NB4 (cell line): Measurements from ENCODE around the gene LARP4B.

ENCODE experiments used
- DNase-seq: peaks from one replicate; pipeline ENCODE4 v3.0.0; 2010; ENCODE audit warnings: low read depth
- H3K4me3 ChIP-seq: one replicate; pipeline ENCODE4 v1.5.1; 2011; ENCODE audit warnings: mild to moderate bottlenecking, low read depth, low read length, moderate library complexity
- CTCF ChIP-seq: IDR thresholded peaks from one replicate; pipeline ENCODE4 v1.5.1; 2012; ENCODE audit warnings: low read depth, low read length
- MYC ChIP-seq: IDR thresholded peaks from 2 replicates; pipeline ENCODE4 v1.6.1; 2011; ENCODE audit warnings: low read depth, low read length
- POLR2A ChIP-seq: IDR thresholded peaks from 2 replicates; pipeline ENCODE4 v1.6.1; 2011; ENCODE audit warnings: mild to moderate bottlenecking; ENCODE audit not compliant: insufficient read length; ENCODE audit errors: extremely low read depth
- TF ChIP-seq, protein P1 (sequence below): IDR thresholded peaks from 2 replicates; pipeline ENCODE4 v1.6.1; 2011; ENCODE audit warnings: low read depth, low read length

Gene LARP4B

GRCh38 chr10:780536-781524 lies 150.7 kb downstream of the LARP4B start:
- no peak for DNase-seq
- TF ChIP-seq MYC (no peak), POLR2A (no peak), CTCF (no peak)
- TF ChIP-seq, protein P1, sequence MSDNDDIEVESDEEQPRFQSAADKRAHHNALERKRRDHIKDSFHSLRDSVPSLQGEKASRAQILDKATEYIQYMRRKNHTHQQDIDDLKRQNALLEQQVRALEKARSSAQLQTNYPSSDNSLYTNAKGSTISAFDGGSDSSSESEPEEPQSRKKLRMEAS = no peak
- H3K4me3 ChIP-seq = no peak overlapping the region

DNA sequence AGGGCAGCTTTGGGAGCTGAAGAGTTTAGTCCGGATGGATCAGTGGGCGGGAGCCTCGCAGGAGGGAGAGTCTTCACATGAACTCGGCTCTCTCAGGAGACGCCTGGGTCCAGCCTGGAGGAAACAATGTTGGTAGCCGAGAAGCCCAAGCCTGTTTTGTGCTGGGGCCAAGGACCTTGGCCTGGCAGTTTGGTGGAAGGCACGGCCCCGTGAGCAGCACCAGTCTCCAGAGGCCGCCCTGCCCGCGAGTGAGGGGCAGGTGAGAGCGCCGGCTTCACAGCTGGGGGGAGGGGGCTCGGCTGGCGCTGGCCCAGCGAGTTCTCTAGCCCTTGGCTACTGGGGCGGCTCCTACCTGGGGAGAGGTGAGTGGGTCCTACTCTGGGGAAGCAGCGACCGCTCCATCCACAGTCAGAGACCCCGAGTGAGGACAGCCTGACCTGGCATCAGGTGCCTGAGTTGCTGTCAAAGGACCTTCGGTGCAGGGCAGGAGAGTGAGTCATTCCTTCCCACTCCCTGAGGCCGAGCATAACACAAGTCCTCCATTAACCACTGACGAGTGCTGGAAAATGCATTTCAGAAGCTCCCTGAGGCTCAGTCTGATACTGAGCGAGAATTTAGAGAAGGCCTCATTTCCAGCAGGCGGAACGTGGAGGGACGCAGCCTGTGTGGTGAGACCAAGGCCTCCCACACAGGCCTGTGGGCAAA lies 152.7 kb downstream of the LARP4B start:
- TF ChIP-seq POLR2A (no peak), CTCF (no peak), MYC (no peak)
- TF ChIP-seq, protein P1 = no peak
- no peak for DNase-seq

DNA sequence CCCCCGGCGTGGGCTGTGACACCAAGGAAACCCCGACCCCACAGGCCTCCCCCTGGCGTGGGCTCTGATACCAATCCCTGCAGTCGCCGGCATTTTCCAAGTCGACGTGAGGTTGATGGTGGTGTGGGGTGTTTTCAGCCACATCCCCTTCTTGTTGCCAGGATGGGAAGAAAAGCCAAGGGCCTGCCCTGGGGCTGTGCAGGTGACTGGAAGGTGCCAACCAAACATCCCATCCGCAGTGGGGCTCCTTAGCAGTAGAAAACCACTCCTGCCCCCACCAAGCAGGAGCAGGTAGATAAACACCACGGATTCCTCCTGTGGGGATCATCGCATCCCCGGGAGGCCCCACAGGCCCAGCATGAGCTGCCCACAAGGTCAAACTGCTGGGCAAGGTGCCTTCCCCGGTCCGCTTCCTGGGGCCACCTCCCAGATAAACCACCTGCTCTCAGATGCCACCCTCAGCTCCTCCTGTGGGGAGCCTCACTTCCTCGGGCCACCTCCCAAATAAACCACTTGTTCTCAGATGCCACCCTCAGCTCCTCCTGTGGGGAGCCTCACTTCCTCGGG lies 153.5 kb downstream of the LARP4B start:
- TF ChIP-seq POLR2A = no peak
- TF ChIP-seq CTCF = no peak
- no peak for TF ChIP-seq MYC
- TF ChIP-seq, protein P1 = no peak
- H3K4me3 ChIP-seq = no peak overlapping the region
- DNase-seq = no peak

More for the DNA sequence above, 152.7 kb downstream of the LARP4B start:
- H3K4me3 ChIP-seq = no peak overlapping the region

DNA sequence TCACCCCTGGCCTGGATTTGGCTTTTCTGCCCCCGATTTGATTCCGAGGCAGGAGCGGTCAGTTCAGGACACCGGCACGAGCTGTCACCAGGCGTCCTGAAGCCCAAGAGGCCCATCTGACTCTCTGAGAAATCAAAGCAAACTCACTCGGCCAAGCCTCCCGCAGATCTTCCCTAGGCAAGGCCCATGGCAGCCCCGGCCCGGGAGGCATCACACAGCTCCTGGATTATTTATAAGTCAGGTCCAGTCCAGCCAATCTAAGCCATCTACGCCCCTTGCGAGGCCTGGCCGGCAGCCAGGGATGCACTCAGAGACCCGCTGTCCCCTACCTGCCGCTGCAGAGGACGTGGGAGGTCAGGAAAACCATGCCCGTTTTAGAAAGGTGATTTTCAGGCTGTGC lies 154.7 kb downstream of the LARP4B start:
- no peak overlapping the region for H3K4me3 ChIP-seq
- DNase-seq = no peak
- TF ChIP-seq MYC (no peak), POLR2A (no peak), CTCF (no peak)
- TF ChIP-seq, protein P1 = no peak

DNA sequence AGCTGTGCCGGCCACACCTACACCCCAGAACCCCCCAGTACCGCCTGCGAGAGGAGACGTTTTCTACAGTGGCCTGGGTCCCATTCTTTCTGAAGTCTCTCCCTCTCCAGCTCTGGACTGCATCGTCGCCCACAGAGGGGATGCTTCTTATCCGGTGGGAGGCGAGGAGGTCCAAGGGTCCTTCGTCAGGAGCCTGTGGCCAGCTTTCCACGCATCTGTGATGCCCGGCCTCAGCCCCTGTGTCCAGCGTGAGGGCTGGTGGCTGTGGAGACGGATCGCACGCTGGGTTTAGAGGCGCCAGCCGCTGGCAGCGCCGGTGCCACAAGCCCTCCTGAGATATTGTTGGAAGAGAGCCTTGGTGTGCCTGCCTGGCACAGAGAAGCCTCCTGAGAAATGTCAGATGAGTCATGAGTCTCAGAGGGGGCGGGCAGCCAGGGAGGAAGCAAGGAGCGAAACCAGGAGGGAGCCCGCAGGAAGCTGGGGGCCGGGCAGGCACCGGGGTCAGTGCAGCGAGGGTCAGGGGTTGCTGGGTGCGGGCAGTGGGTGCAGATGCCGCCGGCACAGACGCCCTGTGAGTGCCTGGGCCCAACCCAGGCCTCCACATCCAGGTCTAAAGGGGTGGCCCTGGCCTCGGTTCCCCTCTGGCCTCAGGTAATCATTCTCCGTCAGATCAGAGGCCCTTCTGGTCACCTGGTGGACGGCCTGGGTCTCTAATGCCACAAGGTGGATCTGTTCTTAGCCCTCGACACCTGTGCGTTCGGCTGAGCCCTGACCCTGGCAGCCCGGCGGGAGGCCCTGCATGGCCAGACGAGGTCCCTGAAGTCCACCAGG lies 156.0 kb downstream of the LARP4B start:
- TF ChIP-seq POLR2A (no peak), CTCF (no peak), MYC (no peak)
- TF ChIP-seq, protein P1 = no peak
- peak; percentile 50 for DNase-seq
- H3K4me3 ChIP-seq = no peak overlapping the region
